Activated naive CD8-positive, alpha-beta T cell (primary cell): ENCODE data around the gene ZNF556.
"Not testable (repeated sequence)": the region's sequence is repeated elsewhere in the genome, so short reads cannot be mapped to it uniquely, and the experiment has no call there.

Source experiments
- H3K27ac Mint-ChIP-seq: one replicate; pipeline ENCODE4 v1.8.0; 2021; ENCODE audit warnings: mixed read lengths
- H3K27me3 Mint-ChIP-seq: one replicate; pipeline ENCODE4 v1.8.0; 2021; ENCODE audit warnings: mixed read lengths
- H3K36me3 Mint-ChIP-seq: one replicate; pipeline ENCODE4 v1.8.0; 2021; ENCODE audit warnings: mixed read lengths
- H3K4me1 Mint-ChIP-seq: one replicate; pipeline ENCODE4 v1.8.0; 2021; ENCODE audit warnings: low read depth, mixed read lengths
- H3K4me3 Mint-ChIP-seq: one replicate; pipeline ENCODE4 v1.8.0; 2021; ENCODE audit warnings: mild to moderate bottlenecking, mixed read lengths
- H3K9me3 Mint-ChIP-seq: one replicate; pipeline ENCODE4 v1.8.0; 2021; ENCODE audit warnings: low read depth, mixed read lengths

Gene ZNF556

GRCh38 chr19:2877398-2878331 is 10.5 kb downstream of the ZNF556 start:
- H3K4me3 Mint-ChIP-seq, result no peak overlapping the region

GRCh38 chr19:2883686-2884439 is 16.7 kb downstream of the ZNF556 start:
- no peaks in the 10 kb centered on the region for H3K36me3 Mint-ChIP-seq
- H3K4me3 Mint-ChIP-seq, result no peak overlapping the region
- H3K27me3 Mint-ChIP-seq, result peaks cover 1% of the 10 kb centered on the region
- peaks cover 6% of the 10 kb centered on the region for H3K4me1 Mint-ChIP-seq
- H3K9me3 Mint-ChIP-seq, result no peaks in the 10 kb centered on the region
- H3K27ac Mint-ChIP-seq, result no peak overlapping the region

More at GRCh38 chr19:2877398-2878331, 10.5 kb downstream of the ZNF556 start:
- Mint-ChIP-seq H3K27ac (no peak overlapping the region), H3K4me1 (no peaks in the 10 kb centered on the region), H3K9me3 (no peaks in the 10 kb centered on the region), H3K27me3 (no peaks in the 10 kb centered on the region), H3K36me3 (no peaks in the 10 kb centered on the region)

GRCh38 chr19:2885736-2886135 is 18.6 kb downstream of the ZNF556 start:
- peaks cover 6% of the 10 kb centered on the region for H3K4me1 Mint-ChIP-seq
- no peak overlapping the region for H3K27ac Mint-ChIP-seq
- H3K9me3 Mint-ChIP-seq, result no peaks in the 10 kb centered on the region
- no peaks in the 10 kb centered on the region for H3K36me3 Mint-ChIP-seq
- no peak overlapping the region for H3K4me3 Mint-ChIP-seq
- peaks cover 1% of the 10 kb centered on the region for H3K27me3 Mint-ChIP-seq

- no peak overlapping the region for H3K27ac Mint-ChIP-seq
- no peak overlapping the region for H3K4me3 Mint-ChIP-seq
- H3K27me3 Mint-ChIP-seq, result peaks cover 1% of the 10 kb centered on the region
- H3K4me1 Mint-ChIP-seq, result peaks cover 6% of the 10 kb centered on the region
- H3K36me3 Mint-ChIP-seq, result no peaks in the 10 kb centered on the region
- H3K9me3 Mint-ChIP-seq, result no peaks in the 10 kb centered on the region
Measured at GRCh38 chr19:2887391-2887914, 20.3 kb downstream of the ZNF556 start.

GRCh38 chr19:2888731-2889224 is 21.6 kb downstream of the ZNF556 start:
- Mint-ChIP-seq H3K36me3 (no peaks in the 10 kb centered on the region), H3K4me3 (peak overlapping the region; percentile 69), H3K9me3 (no peaks in the 10 kb centered on the region), H3K27me3 (no peaks in the 10 kb centered on the region), H3K4me1 (peaks cover 6% of the 10 kb centered on the region), H3K27ac (no peak overlapping the region)

- not testable (repeated sequence) for H3K36me3 Mint-ChIP-seq, H3K27ac Mint-ChIP-seq, H3K4me3 Mint-ChIP-seq, H3K4me1 Mint-ChIP-seq, H3K9me3 Mint-ChIP-seq, H3K27me3 Mint-ChIP-seq
Measured at GRCh38 chr19:2890531-2890930, 23.4 kb downstream of the ZNF556 start.

GRCh38 chr19:2896694-2897093 is 29.6 kb downstream of the ZNF556 start:
- Mint-ChIP-seq H3K27ac (no peak overlapping the region), H3K9me3 (no peaks in the 10 kb centered on the region), H3K27me3 (no peaks in the 10 kb centered on the region), H3K36me3 (no peaks in the 10 kb centered on the region), H3K4me3 (no peak overlapping the region), H3K4me1 (peaks cover 7% of the 10 kb centered on the region)

GRCh38 chr19:2900296-2901252 is 33.4 kb downstream of the ZNF556 start, which contains the start of gene ZNF57:
Gene ZNF57 (plus strand): TSS chr19:2900928. CDS start chr19:2901046, 118 bp downstream.
- Mint-ChIP-seq H3K4me3 (peak within 1 kb of the TSS; percentile 99), H3K27me3 (no peaks in the 10 kb centered on the region), H3K4me1 (peaks cover 19% of the 10 kb centered on the region), H3K27ac (peak within 1 kb of the TSS; percentile 94), H3K9me3 (no peaks in the 10 kb centered on the region), H3K36me3 (no peaks in the 10 kb centered on the region)

- H3K9me3 Mint-ChIP-seq, result no peaks in the 10 kb centered on the region
- H3K27me3 Mint-ChIP-seq, result no peaks in the 10 kb centered on the region
- no peaks in the 10 kb centered on the region for H3K36me3 Mint-ChIP-seq
- H3K4me3 Mint-ChIP-seq, result peak overlapping the region; percentile 99
- no peak overlapping the region for H3K27ac Mint-ChIP-seq
- peaks cover 29% of the 10 kb centered on the region for H3K4me1 Mint-ChIP-seq
Measured at GRCh38 chr19:2902590-2903218, 35.6 kb downstream of the ZNF556 start.

GRCh38 chr19:2903326-2903725 is 36.2 kb downstream of the ZNF556 start:
- H3K27me3 Mint-ChIP-seq, H3K36me3 Mint-ChIP-seq, H3K9me3 Mint-ChIP-seq, H3K27ac Mint-ChIP-seq: not testable (repeated sequence)
- Mint-ChIP-seq H3K4me1 (peaks cover 31% of the 10 kb centered on the region), H3K4me3 (peak overlapping the region; percentile 13)

- H3K9me3 Mint-ChIP-seq, result no peaks in the 10 kb centered on the region
- no peak overlapping the region for H3K27ac Mint-ChIP-seq
- H3K4me1 Mint-ChIP-seq, result peaks cover 35% of the 10 kb centered on the region
- H3K36me3 Mint-ChIP-seq, result peaks cover 4% of the 10 kb centered on the region
- no peaks in the 10 kb centered on the region for H3K27me3 Mint-ChIP-seq
- no peak overlapping the region for H3K4me3 Mint-ChIP-seq
Measured at GRCh38 chr19:2905918-2906519, 38.9 kb downstream of the ZNF556 start.

- Mint-ChIP-seq H3K4me1 (peaks cover 35% of the 10 kb centered on the region), H3K27ac (no peak overlapping the region), H3K9me3 (no peaks in the 10 kb centered on the region)
Measured at GRCh38 chr19:2906631-2907195, 39.6 kb downstream of the ZNF556 start.

GRCh38 chr19:2912306-2912705 is 45.2 kb downstream of the ZNF556 start:
- no peak overlapping the region for H3K27ac Mint-ChIP-seq
- H3K9me3 Mint-ChIP-seq, result peaks cover 7% of the 10 kb centered on the region
- H3K36me3 Mint-ChIP-seq, result peaks cover 23% of the 10 kb centered on the region
- no peak overlapping the region for H3K4me3 Mint-ChIP-seq
- H3K27me3 Mint-ChIP-seq, result no peaks in the 10 kb centered on the region
- H3K4me1 Mint-ChIP-seq, result peaks cover 22% of the 10 kb centered on the region

More at GRCh38 chr19:2906631-2907195, 39.6 kb downstream of the ZNF556 start:
- Mint-ChIP-seq H3K36me3 (peaks cover 4% of the 10 kb centered on the region), H3K27me3 (no peaks in the 10 kb centered on the region), H3K4me3 (no peak overlapping the region)
